Fibroblast of the aortic adventitia (primary cell): ENCODE data around the gene GNA15. TPM values are rescaled to one million over a fixed set of nuclear protein-coding genes. Genes with fewer than 3 reads are reported as not detected.

Source experiments
- DNase-seq: peaks from one replicate; pipeline ENCODE4 v3.0.0-alpha.2; 2010; ENCODE audit warnings: low read depth
- H3K4me3 ChIP-seq: 2 replicates; pipeline ENCODE4 v1.5.1; 2011; ENCODE audit warnings: low read depth, mild to moderate bottlenecking, control low read depth, low read length, moderate library complexity
- CTCF ChIP-seq: IDR thresholded peaks from 2 replicates; pipeline ENCODE4 v1.5.1; 2011; ENCODE audit warnings: mild to moderate bottlenecking, low read length, control low read depth, inconsistent platforms; ENCODE audit not compliant: insufficient read depth
- total RNA-seq: library from RNA; depleted of rRNA; stranded (reverse); fragments of >200 nt; gene quantifications from 2 replicates; pipeline ENCODE4 v1.2.3, GENCODE V29; 2012; ENCODE audit warnings: low replicate concordance

Gene GNA15
- total RNA-seq, 1 donor, result not detected

- H3K4me3 ChIP-seq, result no peak overlapping the region
- DNase-seq, result no peak
- no peak for TF ChIP-seq CTCF
Observed at GRCh38 chr19:3118232-3119070, 17.4 kb upstream of the GNA15 start.

GRCh38 chr19:3119071-3119595, 16.7 kb upstream of the GNA15 start:
- DNase-seq, result no peak
- TF ChIP-seq CTCF, result no peak

GRCh38 chr19:3119693-3120380, 16.0 kb upstream of the GNA15 start:
- no peak overlapping the region for H3K4me3 ChIP-seq
- TF ChIP-seq CTCF, result no peak

More at GRCh38 chr19:3119071-3119595, 16.7 kb upstream of the GNA15 start:
- H3K4me3 ChIP-seq, result no peak overlapping the region

GRCh38 chr19:3120611-3121276, 15.1 kb upstream of the GNA15 start:
- no peak overlapping the region for H3K4me3 ChIP-seq
- DNase-seq, result no peak
- TF ChIP-seq CTCF, result no peak

More at GRCh38 chr19:3119693-3120380, 16.0 kb upstream of the GNA15 start:
- no peak for DNase-seq

GRCh38 chr19:3121396-3121795, 14.4 kb upstream of the GNA15 start:
- no peak for TF ChIP-seq CTCF
- DNase-seq, result no peak

GRCh38 chr19:3121821-3122511, 13.9 kb upstream of the GNA15 start:
- TF ChIP-seq CTCF, result no peak
- H3K4me3 ChIP-seq, result no peak overlapping the region
- DNase-seq, result no peak

More at GRCh38 chr19:3121396-3121795, 14.4 kb upstream of the GNA15 start:
- H3K4me3 ChIP-seq, result no peak overlapping the region
